Measurements from ENCODE around the gene DNM2. TPM values are rescaled to one million over a fixed set of nuclear protein-coding genes. Genes with fewer than 3 reads are reported as not detected.
A peak's percentile ranks its signal among the peaks of the same experiment; 100 is the strongest.

Gene DNM2
- total RNA-seq, 2 experiments from 2014 or later, result 279 to 286 TPM

- Mint-ChIP-seq H3K36me3 (ENCODE audit: low read depth) (peaks cover 65% of the 10 kb centered on the region), H3K27ac (no peak overlapping the region), H3K4me1 (ENCODE audit: low read depth) (peaks cover 3% of the 10 kb centered on the region), H3K27me3 (no peaks in the 10 kb centered on the region), H3K4me3 (no peak overlapping the region), H3K9me3 (no peaks in the 10 kb centered on the region)
- DNase-seq (no peak), ATAC-seq (ENCODE audit: poor library complexity) (no peak)
- TF ChIP-seq CTCF (IDR thresholded peaks at IDR 0.05), result no peak
- peaks cover 69% of the 10 kb centered on the region for H3K36me3 ChIP-seq (ENCODE audit: insufficient read depth, low read length)
- ChIA-PET POLR2A (interaction anchor here (0.8 kb wide), 1 partner anchor 125 kb away, joined by 3 read pairs; the partner anchor contains the start of gene KRI1), CTCF (interaction anchor here (1.3 kb wide), 1 partner anchor 11 kb away, joined by 3 read pairs; the partner anchor contains the start of gene QTRT1)
- no peaks in the 10 kb centered on the region for H3K27me3 ChIP-seq (ENCODE audit: control insufficient read depth in 1 of 2, insufficient read depth in 2 of 2, low read length in 2 of 2)
- H3K9me3 ChIP-seq (ENCODE audit: control insufficient read depth in 1 of 2, insufficient read depth in 1 of 2, low read length in 2 of 2), result no peaks in the 10 kb centered on the region
- H3K27ac ChIP-seq (ENCODE audit: low read depth in 1 of 2, low read length in 2 of 2), result no peak overlapping the region
- intact Hi-C loops (cut with DNase I, micrococcal nuclease), result no loop called here
- H3K4me3 ChIP-seq (ENCODE audit: low read length), result no peak overlapping the region
- peaks cover 5% of the 10 kb centered on the region for H3K4me1 ChIP-seq (ENCODE audit: insufficient read depth, low read length)
These were observed 27.5 kb upstream of the DNM2 start for GRCh38 chr19:10690341-10690781.

- no peak for TF ChIP-seq CTCF (IDR thresholded peaks at IDR 0.05)
- Mint-ChIP-seq H3K4me3 (no peak overlapping the region), H3K27me3 (peaks cover 6% of the 10 kb centered on the region), H3K9me3 (no peaks in the 10 kb centered on the region), H3K27ac (peak overlapping the region; percentile 53), H3K36me3 (ENCODE audit: low read depth) (peaks cover 61% of the 10 kb centered on the region), H3K4me1 (ENCODE audit: low read depth) (peaks cover 12% of the 10 kb centered on the region)
- peaks cover 14% of the 10 kb centered on the region for H3K4me1 ChIP-seq (ENCODE audit: insufficient read depth, low read length)
- DNase-seq, result no peak
- no peak overlapping the region for H3K4me3 ChIP-seq (ENCODE audit: low read length)
- ChIA-PET CTCF (no interaction called here), POLR2A (no interaction called here)
- H3K9me3 ChIP-seq (ENCODE audit: control insufficient read depth in 1 of 2, insufficient read depth in 1 of 2, low read length in 2 of 2), result no peaks in the 10 kb centered on the region
- intact Hi-C loops (cut with DNase I, micrococcal nuclease), result no loop called here
- no peak overlapping the region for H3K27ac ChIP-seq (ENCODE audit: low read depth in 1 of 2, low read length in 2 of 2)
- no peak for ATAC-seq (ENCODE audit: poor library complexity)
- H3K27me3 ChIP-seq (ENCODE audit: control insufficient read depth in 1 of 2, insufficient read depth in 2 of 2, low read length in 2 of 2), result peaks cover 0 to 2% of the 10 kb centered on the region in 2 experiments
- H3K36me3 ChIP-seq (ENCODE audit: insufficient read depth, low read length), result peaks cover 61% of the 10 kb centered on the region
These were observed 26.5 kb upstream of the DNM2 start for GRCh38 chr19:10691178-10691881.

- H3K9me3 ChIP-seq (ENCODE audit: control insufficient read depth in 1 of 2, insufficient read depth in 1 of 2, low read length in 2 of 2), result no peaks in the 10 kb centered on the region
- Mint-ChIP-seq H3K36me3 (ENCODE audit: low read depth) (peaks cover 56% of the 10 kb centered on the region), H3K27ac (peak overlapping the region; percentile 53), H3K27me3 (peaks cover 9% of the 10 kb centered on the region), H3K4me1 (ENCODE audit: low read depth) (peaks cover 16% of the 10 kb centered on the region), H3K4me3 (no peak overlapping the region), H3K9me3 (no peaks in the 10 kb centered on the region)
- TF ChIP-seq CTCF (IDR thresholded peaks at IDR 0.05), result no peak
- peaks cover 14% of the 10 kb centered on the region for H3K4me1 ChIP-seq (ENCODE audit: insufficient read depth, low read length)
- DNase-seq (no peak), ATAC-seq (ENCODE audit: poor library complexity) (no peak)
- H3K4me3 ChIP-seq (ENCODE audit: low read length), result no peak overlapping the region
- peaks cover 0 to 3% of the 10 kb centered on the region in 2 experiments for H3K27me3 ChIP-seq (ENCODE audit: control insufficient read depth in 1 of 2, insufficient read depth in 2 of 2, low read length in 2 of 2)
- H3K27ac ChIP-seq (ENCODE audit: low read depth in 1 of 2, low read length in 2 of 2), result no peak overlapping the region
- CTCF ChIA-PET, result no interaction called here
- POLR2A ChIA-PET, result no interaction called here
- intact Hi-C loops (cut with DNase I, micrococcal nuclease), result no loop called here
- peaks cover 56% of the 10 kb centered on the region for H3K36me3 ChIP-seq (ENCODE audit: insufficient read depth, low read length)
These were observed 26.0 kb upstream of the DNM2 start for GRCh38 chr19:10691883-10692282.

Measured in CD4-positive, alpha-beta T cell (primary cell).